GM13976 (cell line): ENCODE results near the gene ACBD6.

Experiments
- DNase-seq: peaks from one replicate; pipeline ENCODE4 v3.0.0; 2012; ENCODE audit warnings: low spot score
- CTCF ChIP-seq: IDR thresholded peaks from 2 replicates; pipeline ENCODE4 v1.5.1; 2012; ENCODE audit warnings: borderline replicate concordance, mild to moderate bottlenecking; ENCODE audit not compliant: insufficient read depth; ENCODE audit errors: extremely low read depth, missing control alignments, control extremely low read depth
- in situ Hi-C: fragments of 300-500 bp; cut with MboI; formaldehyde crosslinking; loops from one replicate; pipeline ENCODE4 v1.12.0; 2022; ENCODE audit warnings: low sequenced_read_pairs, mixed read lengths, inconsistent platforms; ENCODE audit not compliant: unreplicated experiment

Gene ACBD6

GRCh38 chr1:180246579-180246978, 255.8 kb downstream of the ACBD6 start:
- TF ChIP-seq CTCF, result no peak
- in situ Hi-C loops, result no loop called here
- DNase-seq, result no peak

GRCh38 chr1:180244840-180245239, 257.5 kb downstream of the ACBD6 start:
- no peak for DNase-seq
- in situ Hi-C loops, result no loop called here

GRCh38 chr1:180243517-180244221, 258.7 kb downstream of the ACBD6 start:
- DNase-seq, result no peak
- in situ Hi-C loops, result no loop called here
- TF ChIP-seq CTCF, result no peak

More at GRCh38 chr1:180244840-180245239, 257.5 kb downstream of the ACBD6 start:
- no peak for TF ChIP-seq CTCF

- in situ Hi-C loops, result no loop called here
- no peak for TF ChIP-seq CTCF
- DNase-seq, result no peak
Measured at GRCh38 chr1:180241716-180242544, 260.4 kb downstream of the ACBD6 start.

- in situ Hi-C loops, result no loop called here
- no peak for DNase-seq
- no peak for TF ChIP-seq CTCF
Measured at GRCh38 chr1:180239145-180240096, 263.0 kb downstream of the ACBD6 start.

- no peak for DNase-seq
- in situ Hi-C loops, result no loop called here
- no peak for TF ChIP-seq CTCF
Measured at GRCh38 chr1:180238675-180239074, 263.7 kb downstream of the ACBD6 start.
